ENCODE measurements around the gene PIGS. TPM values are rescaled to one million over a fixed set of nuclear protein-coding genes. Genes with fewer than 3 reads are reported as not detected.
A peak's percentile ranks its signal among the peaks of the same experiment; 100 is the strongest.

PIGS gene
- total and polyA plus RNA-seq, 2 of the 4 experiments (the other 2 are of a cell fraction): 28.7 to 78.9 TPM

DNA sequence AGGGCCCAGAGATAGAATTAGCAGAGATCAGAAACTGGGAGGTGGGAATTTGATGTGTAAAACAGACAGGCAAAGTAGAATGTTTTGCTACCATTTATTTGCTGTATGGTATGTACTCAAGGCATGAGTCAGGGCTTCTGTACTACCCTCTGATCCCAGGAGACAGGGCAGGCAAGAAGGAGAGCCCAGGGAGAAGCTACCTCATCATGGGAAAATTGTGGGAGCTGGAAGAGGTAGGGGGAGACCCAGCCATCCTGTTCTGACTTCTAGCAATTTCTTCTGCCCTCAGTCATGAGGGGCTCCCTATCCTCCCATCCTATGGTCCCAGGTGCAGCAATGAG, 1.7 kb upstream of the PIGS start:
- dilution Hi-C loops (cut with HindIII; ENCODE audit: low sequenced_read_pairs, unreplicated experiment): no loop called here
- no peak overlapping the region for H3K18ac ChIP-seq (ENCODE audit: low read depth, low read length)
- peaks cover 17 to 32% of the 10 kb centered on the region in 2 experiments for H3K79me1 ChIP-seq (ENCODE audit: low read depth in 1 of 2, low read length in 2 of 2)
- no TSS peak for BruUV-seq (replicated peaks)
- no peak overlapping the region for H4K5ac ChIP-seq (ENCODE audit: low read depth, low read length)
- no peak overlapping the region for H4K8ac ChIP-seq (ENCODE audit: low read depth in 2 of 2, low read length in 2 of 2)
- TF ChIP-seq SMC3 (IDR thresholded peaks at IDR 0.05; ENCODE audit: low read depth, low read length) (no peak), RFX5 (IDR thresholded peaks at IDR 0.05; ENCODE audit: low read depth, low read length) (no peak), POLR2A (IDR thresholded peaks at IDR 0.05; ENCODE audit: low read depth, low read length) (no peak), RAD21 (IDR thresholded peaks at IDR 0.05; ENCODE audit: low read length) (no peak)
- H2AK5ac ChIP-seq (ENCODE audit: low read depth, low read length): no peak overlapping the region
- H3K27me3 ChIP-seq (ENCODE audit: control insufficient read depth, insufficient read depth, low read length): no peaks in the 10 kb centered on the region
- H3K56ac ChIP-seq (ENCODE audit: extremely low read depth, insufficient read depth, low read length): no peak overlapping the region
- peaks cover 11% of the 10 kb centered on the region for H3K9me1 ChIP-seq (ENCODE audit: insufficient read depth, low read length)
- no peak overlapping the region for H2BK20ac ChIP-seq (ENCODE audit: low read depth, low read length)
- no peak overlapping the region for H4K91ac ChIP-seq (ENCODE audit: insufficient read depth, low read depth, low read length)
- no peak for DNase-seq
- H2BK5ac ChIP-seq (ENCODE audit: low read depth, low read length, poor library complexity, severe bottlenecking): no peak overlapping the region
- no peak overlapping the region for H2BK120ac ChIP-seq (ENCODE audit: low read depth, low read length)
- H2AFZ ChIP-seq (replicated peaks; ENCODE audit: low read length, poor library complexity): no peak overlapping the region
- ATAC-seq (ENCODE audit: low read depth): no peak
- H3K9me3 ChIP-seq (ENCODE audit: control insufficient read depth, insufficient read depth, low read length): no peaks in the 10 kb centered on the region
- H3K27ac ChIP-seq (ENCODE audit: insufficient read depth, low read length): no peak overlapping the region
- H3K4me1 ChIP-seq (ENCODE audit: control insufficient read depth, insufficient read depth, low read length): peaks cover 6% of the 10 kb centered on the region; the same call in 1 of the 2 replicates
- no peak overlapping the region for H3K9ac ChIP-seq (ENCODE audit: low read depth, low read length)
- H4K20me1 ChIP-seq (ENCODE audit: insufficient read depth, low read length): peaks cover 5% of the 10 kb centered on the region; the same call in 1 of the 2 replicates
- peak overlapping the region; percentile 60 for H2AK9ac ChIP-seq (replicated peaks; ENCODE audit: low read depth, low read length, poor library complexity)
- no peak overlapping the region for H3K23ac ChIP-seq (ENCODE audit: low read depth, low read length)
- ChIA-PET CTCF (interaction anchor here (1.9 kb wide), 1 partner anchor 20 kb away, joined by 5 read pairs; no protein-coding TSS in a partner anchor), POLR2A (ENCODE audit: unreplicated experiment) (no interaction called here)
- H3K4me3 ChIP-seq (ENCODE audit: insufficient read depth, low read depth, low read length): no peak overlapping the region
- peaks cover 13% of the 10 kb centered on the region; the same call in 1 of the 2 replicates for H3K36me3 ChIP-seq (ENCODE audit: control insufficient read depth, insufficient read depth, low read length)
- H3K4ac ChIP-seq (ENCODE audit: low read depth, low read length): no peak overlapping the region
- H2BK15ac ChIP-seq (ENCODE audit: low read depth, low read length): no peak overlapping the region
- in situ Hi-C loops (cut with MboI; ENCODE audit: low sequenced_read_pairs): no loop called here
- H3K4me2 ChIP-seq (ENCODE audit: low read depth, low read length): no peak overlapping the region
- intact Hi-C loops (cut with micrococcal nuclease): no loop called here
- H3K14ac ChIP-seq (replicated peaks; ENCODE audit: low read depth, low read length): no peak overlapping the region

All from IMR-90 (cell line).